Measurements from ENCODE around the gene PRKCQ.

Gene PRKCQ

GRCh38 chr10:6388261-6388893, 191.7 kb downstream of the PRKCQ start:
- no peaks in the 10 kb centered on the region for H3K27me3 ChIP-seq (ENCODE audit: insufficient read depth, low read length)
- no peak overlapping the region for H3K9ac ChIP-seq (ENCODE audit: low read length)
- H3K27ac ChIP-seq (ENCODE audit: low read depth, low read length), result no peak overlapping the region
- H2AK5ac ChIP-seq (ENCODE audit: low read length), result no peak overlapping the region
- H3K14ac ChIP-seq (ENCODE audit: low read length), result no peak overlapping the region
- H2BK120ac ChIP-seq (ENCODE audit: insufficient read depth, low read length, poor library complexity), result no peak overlapping the region
- no CpG with 5 or more reads among the region's 4 CpGs for WGBS (ENCODE audit: extremely low coverage, insufficient coverage, insufficient read length)
- no peak overlapping the region for H3K4ac ChIP-seq (ENCODE audit: low read depth, low read length)
- H2BK5ac ChIP-seq (ENCODE audit: low read depth, low read length, poor library complexity), result no peak overlapping the region
- no peaks in the 10 kb centered on the region for H3K4me1 ChIP-seq (ENCODE audit: control insufficient read depth in 1 of 2, insufficient read depth in 2 of 2, low read length in 2 of 2)
- H2BK12ac ChIP-seq (ENCODE audit: low read length), result no peak overlapping the region
- H3K18ac ChIP-seq (ENCODE audit: low read length), result no peak overlapping the region
- peaks cover 3% of the 10 kb centered on the region for H3K9me3 ChIP-seq (ENCODE audit: insufficient read depth, low read depth, low read length)
- H3K4me2 ChIP-seq (ENCODE audit: low read length), result no peak overlapping the region
- no peak overlapping the region for H2AFZ ChIP-seq (ENCODE audit: insufficient read depth, low read length, poor library complexity)
- H4K12ac ChIP-seq (ENCODE audit: low read depth, low read length), result no peak overlapping the region
- no peaks in the 10 kb centered on the region for H3K79me1 ChIP-seq (ENCODE audit: low read length)
- no peak overlapping the region for H4K91ac ChIP-seq (ENCODE audit: low read depth, low read length)
- no peak overlapping the region for H4K8ac ChIP-seq (ENCODE audit: low read depth, low read length)
- H3K79me2 ChIP-seq (ENCODE audit: control insufficient read depth, insufficient read depth, low read length, poor library complexity), result no peaks in the 10 kb centered on the region
- no peak for DNase-seq
- peaks cover 0 to 2% of the 10 kb centered on the region in 2 experiments for H3K36me3 ChIP-seq (ENCODE audit: control insufficient read depth in 1 of 2, insufficient read depth in 2 of 2, low read length in 2 of 2)
- H3K23ac ChIP-seq (ENCODE audit: low read length), result no peak overlapping the region
- no peak overlapping the region for H3K4me3 ChIP-seq (ENCODE audit: low read depth, low read length)

- H2BK5ac ChIP-seq (ENCODE audit: low read depth, low read length, poor library complexity), result no peak overlapping the region
- no peak overlapping the region for H4K8ac ChIP-seq (ENCODE audit: low read depth, low read length)
- H2AFZ ChIP-seq (ENCODE audit: insufficient read depth, low read length, poor library complexity), result no peak overlapping the region
- no peak overlapping the region for H4K91ac ChIP-seq (ENCODE audit: low read depth, low read length)
- H3K14ac ChIP-seq (ENCODE audit: low read length), result no peak overlapping the region
- no peak overlapping the region for H3K4ac ChIP-seq (ENCODE audit: low read depth, low read length)
- no peak for DNase-seq
- no peak overlapping the region for H2BK12ac ChIP-seq (ENCODE audit: low read length)
- no peak overlapping the region for H4K12ac ChIP-seq (ENCODE audit: low read depth, low read length)
- H3K4me1 ChIP-seq (ENCODE audit: control insufficient read depth in 1 of 2, insufficient read depth in 2 of 2, low read length in 2 of 2), result no peaks in the 10 kb centered on the region
- H3K4me2 ChIP-seq (ENCODE audit: low read length), result no peak overlapping the region
- WGBS (ENCODE audit: extremely low coverage, insufficient coverage, insufficient read length), result no CpG with 5 or more reads among the region's 5 CpGs
- peak overlapping the region; percentile 58 for H3K23ac ChIP-seq (ENCODE audit: low read length)
- H3K79me2 ChIP-seq (ENCODE audit: control insufficient read depth, insufficient read depth, low read length, poor library complexity), result no peaks in the 10 kb centered on the region
- H3K27ac ChIP-seq (ENCODE audit: low read depth, low read length), result no peak overlapping the region
- H3K4me3 ChIP-seq (ENCODE audit: low read depth, low read length), result no peak overlapping the region
- no peaks in the 10 kb centered on the region for H3K79me1 ChIP-seq (ENCODE audit: low read length)
- H2BK120ac ChIP-seq (ENCODE audit: insufficient read depth, low read length, poor library complexity), result no peak overlapping the region
- H3K9ac ChIP-seq (ENCODE audit: low read length), result no peak overlapping the region
- no peak overlapping the region for H3K18ac ChIP-seq (ENCODE audit: low read length)
- H2AK5ac ChIP-seq (ENCODE audit: low read length), result no peak overlapping the region
- H3K9me3 ChIP-seq (ENCODE audit: insufficient read depth, low read depth, low read length), result peaks cover 5% of the 10 kb centered on the region
- H3K36me3 ChIP-seq (ENCODE audit: control insufficient read depth in 1 of 2, insufficient read depth in 2 of 2, low read length in 2 of 2), result peaks cover 0 to 2% of the 10 kb centered on the region in 2 experiments
- no peaks in the 10 kb centered on the region for H3K27me3 ChIP-seq (ENCODE audit: insufficient read depth, low read length)
These were observed 193.1 kb downstream of the PRKCQ start for GRCh38 chr10:6386960-6387359.

GRCh38 chr10:6386346-6386745, 193.7 kb downstream of the PRKCQ start:
- H3K4me1 ChIP-seq (ENCODE audit: control insufficient read depth in 1 of 2, insufficient read depth in 2 of 2, low read length in 2 of 2), result no peaks in the 10 kb centered on the region
- WGBS (ENCODE audit: extremely low coverage, insufficient coverage, insufficient read length), result no CpG with 5 or more reads among the region's 6 CpGs

GRCh38 chr10:6385665-6386064, 194.4 kb downstream of the PRKCQ start:
- H3K14ac ChIP-seq (ENCODE audit: low read length), result no peak overlapping the region
- no peak overlapping the region for H2AK5ac ChIP-seq (ENCODE audit: low read length)
- no peak overlapping the region for H4K8ac ChIP-seq (ENCODE audit: low read depth, low read length)
- H3K4me1 ChIP-seq (ENCODE audit: control insufficient read depth in 1 of 2, insufficient read depth in 2 of 2, low read length in 2 of 2), result no peaks in the 10 kb centered on the region
- DNase-seq, result peak; percentile 17 to 32
- no peak overlapping the region for H2BK120ac ChIP-seq (ENCODE audit: insufficient read depth, low read length, poor library complexity)
- H2AFZ ChIP-seq (ENCODE audit: insufficient read depth, low read length, poor library complexity), result no peak overlapping the region
- no peak overlapping the region for H3K4me2 ChIP-seq (ENCODE audit: low read length)
- peaks cover 0 to 2% of the 10 kb centered on the region in 2 experiments for H3K36me3 ChIP-seq (ENCODE audit: control insufficient read depth in 1 of 2, insufficient read depth in 2 of 2, low read length in 2 of 2)
- no peak overlapping the region for H4K12ac ChIP-seq (ENCODE audit: low read depth, low read length)
- H3K79me1 ChIP-seq (ENCODE audit: low read length), result no peaks in the 10 kb centered on the region
- H3K23ac ChIP-seq (ENCODE audit: low read length), result no peak overlapping the region
- no peak overlapping the region for H3K9ac ChIP-seq (ENCODE audit: low read length)
- no peak overlapping the region for H2BK12ac ChIP-seq (ENCODE audit: low read length)
- no CpG with 5 or more reads among the region's 3 CpGs for WGBS (ENCODE audit: extremely low coverage, insufficient coverage, insufficient read length)
- no peak overlapping the region for H3K27ac ChIP-seq (ENCODE audit: low read depth, low read length)
- H3K79me2 ChIP-seq (ENCODE audit: control insufficient read depth, insufficient read depth, low read length, poor library complexity), result no peaks in the 10 kb centered on the region
- no peak overlapping the region for H4K91ac ChIP-seq (ENCODE audit: low read depth, low read length)
- no peak overlapping the region for H2BK5ac ChIP-seq (ENCODE audit: low read depth, low read length, poor library complexity)
- peaks cover 9% of the 10 kb centered on the region for H3K9me3 ChIP-seq (ENCODE audit: insufficient read depth, low read depth, low read length)
- H3K18ac ChIP-seq (ENCODE audit: low read length), result no peak overlapping the region
- H3K4me3 ChIP-seq (ENCODE audit: low read depth, low read length), result no peak overlapping the region
- H3K4ac ChIP-seq (ENCODE audit: low read depth, low read length), result no peak overlapping the region
- H3K27me3 ChIP-seq (ENCODE audit: insufficient read depth, low read length), result no peaks in the 10 kb centered on the region

More at GRCh38 chr10:6386346-6386745, 193.7 kb downstream of the PRKCQ start:
- Histone ChIP-seq H3K27ac (ENCODE audit: low read depth, low read length) (no peak overlapping the region), H3K18ac (ENCODE audit: low read length) (no peak overlapping the region), H3K4ac (ENCODE audit: low read depth, low read length) (no peak overlapping the region), H3K14ac (ENCODE audit: low read length) (no peak overlapping the region), H4K91ac (ENCODE audit: low read depth, low read length) (no peak overlapping the region), H3K27me3 (ENCODE audit: insufficient read depth, low read length) (no peaks in the 10 kb centered on the region), H2BK120ac (ENCODE audit: insufficient read depth, low read length, poor library complexity) (no peak overlapping the region), H2AFZ (ENCODE audit: insufficient read depth, low read length, poor library complexity) (no peak overlapping the region), H3K79me1 (ENCODE audit: low read length) (no peaks in the 10 kb centered on the region), H3K79me2 (ENCODE audit: control insufficient read depth, insufficient read depth, low read length, poor library complexity) (no peaks in the 10 kb centered on the region), H2AK5ac (ENCODE audit: low read length) (no peak overlapping the region), H4K12ac (ENCODE audit: low read depth, low read length) (no peak overlapping the region), H3K9ac (ENCODE audit: low read length) (no peak overlapping the region), H3K4me3 (ENCODE audit: low read depth, low read length) (peak overlapping the region; percentile 11), H2BK12ac (ENCODE audit: low read length) (no peak overlapping the region), H3K9me3 (ENCODE audit: insufficient read depth, low read depth, low read length) (peaks cover 7% of the 10 kb centered on the region), H3K23ac (ENCODE audit: low read length) (no peak overlapping the region), H3K4me2 (ENCODE audit: low read length) (no peak overlapping the region), H2BK5ac (ENCODE audit: low read depth, low read length, poor library complexity) (no peak overlapping the region), H3K36me3 (ENCODE audit: control insufficient read depth in 1 of 2, insufficient read depth in 2 of 2, low read length in 2 of 2) (peaks cover 0 to 2% of the 10 kb centered on the region in 2 experiments), H4K8ac (ENCODE audit: low read depth, low read length) (no peak overlapping the region)
- DNase-seq, result no peak
